ENCODE results near the gene CTNNA2. TPM values are rescaled to one million over a fixed set of nuclear protein-coding genes. Genes with fewer than 3 reads are reported as not detected.

The CTNNA2 gene
- total RNA-seq, 1 experiment from 2014 or later: not detected

DNA sequence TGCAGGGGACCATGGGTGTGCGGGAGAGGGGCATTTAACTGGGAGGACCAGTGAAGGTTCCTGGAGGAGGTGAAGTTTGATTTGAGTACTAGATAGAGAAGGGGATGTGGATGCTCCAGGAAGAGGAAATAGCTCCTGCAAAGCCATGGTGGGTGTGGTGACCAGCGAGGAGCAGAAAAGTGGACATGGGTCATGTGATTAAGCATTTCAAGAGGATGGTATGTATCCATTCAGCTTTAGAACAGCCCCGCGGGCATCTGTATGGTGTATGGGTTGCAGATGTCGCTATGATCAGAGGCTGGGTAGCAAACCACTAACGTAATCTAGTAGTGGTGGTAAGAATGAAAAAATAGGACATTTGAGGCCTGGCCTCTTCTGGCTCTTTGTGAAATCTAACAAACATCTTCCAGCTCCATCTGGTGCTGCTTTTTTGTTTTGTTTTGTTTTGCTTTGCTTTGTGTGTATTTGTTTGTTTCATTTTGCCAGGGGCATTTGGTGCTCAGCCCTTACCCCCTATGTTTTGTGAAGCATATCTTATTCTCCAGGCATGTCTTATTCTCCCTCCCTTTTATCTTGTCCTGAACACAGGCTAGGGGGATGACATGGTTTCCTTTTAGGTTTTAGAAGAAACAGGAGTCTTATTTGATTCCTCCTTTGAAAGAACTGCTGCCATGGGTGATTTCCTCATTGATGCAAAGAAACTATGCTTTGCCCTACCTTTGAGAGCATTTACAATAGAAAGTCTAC lies 565.6 kb downstream of the CTNNA2 start:
- Histone ChIP-seq H3K9me2 (ENCODE audit: insufficient read depth) (no peaks in the 10 kb centered on the region), H3K4me1 (replicated peaks; ENCODE audit: insufficient read depth) (no peaks in the 10 kb centered on the region), H3K79me2 (ENCODE audit: low read depth) (no peaks in the 10 kb centered on the region), H3K4me2 (no peak overlapping the region), H3K27ac (no peak overlapping the region), H3K27me3 (ENCODE audit: insufficient read depth, low read depth) (peaks cover 10% of the 10 kb centered on the region; the same call in 1 of the 2 replicates), H3F3A (ENCODE audit: insufficient read depth, low read depth) (no peaks in the 10 kb centered on the region), H3K4me3 (no peak overlapping the region), H3K9me3 (ENCODE audit: insufficient read depth, low read depth) (no peaks in the 10 kb centered on the region), H3K36me3 (ENCODE audit: low read depth) (no peaks in the 10 kb centered on the region), H4K20me1 (ENCODE audit: insufficient read depth) (no peaks in the 10 kb centered on the region), H2AFZ (no peak overlapping the region)
- POLR2A ChIA-PET (ENCODE audit: unreplicated experiment): no interaction called here
- intact Hi-C loops (cut with micrococcal nuclease; ENCODE audit: unreplicated experiment): no loop called here
- TF ChIP-seq CTCF (conservative IDR thresholded peaks at IDR 0.05) (no peak), EZH2 (IDR thresholded peaks at IDR 0.05; ENCODE audit: low read depth) (no peak)
- no TSS peak for BruUV-seq (replicated peaks)
- no peak for DNase-seq
- CTCF ChIA-PET: no interaction called here

- no peak for DNase-seq
- Histone ChIP-seq H3K9me3 (ENCODE audit: insufficient read depth, low read depth) (no peaks in the 10 kb centered on the region), H3K79me2 (ENCODE audit: low read depth) (no peaks in the 10 kb centered on the region), H3K9me2 (ENCODE audit: insufficient read depth) (no peaks in the 10 kb centered on the region), H3K27ac (no peak overlapping the region), H3K4me1 (replicated peaks; ENCODE audit: insufficient read depth) (no peaks in the 10 kb centered on the region), H3K4me3 (no peak overlapping the region), H4K20me1 (ENCODE audit: insufficient read depth) (no peaks in the 10 kb centered on the region), H3K27me3 (ENCODE audit: insufficient read depth, low read depth) (peaks cover 10% of the 10 kb centered on the region; the same call in 1 of the 2 replicates), H3F3A (ENCODE audit: insufficient read depth, low read depth) (no peaks in the 10 kb centered on the region), H3K36me3 (ENCODE audit: low read depth) (no peaks in the 10 kb centered on the region), H2AFZ (no peak overlapping the region), H3K4me2 (no peak overlapping the region)
- no TSS peak for BruUV-seq (replicated peaks)
- TF ChIP-seq EZH2 (IDR thresholded peaks at IDR 0.05; ENCODE audit: low read depth): no peak
- no peak for TF ChIP-seq CTCF (conservative IDR thresholded peaks at IDR 0.05)
- intact Hi-C loops (cut with micrococcal nuclease; ENCODE audit: unreplicated experiment): no loop called here
- ChIA-PET POLR2A (ENCODE audit: unreplicated experiment) (no interaction called here), CTCF (no interaction called here)
These were observed 568.1 kb downstream of the CTNNA2 start for GRCh38 chr2:80080957-80081356.

DNA sequence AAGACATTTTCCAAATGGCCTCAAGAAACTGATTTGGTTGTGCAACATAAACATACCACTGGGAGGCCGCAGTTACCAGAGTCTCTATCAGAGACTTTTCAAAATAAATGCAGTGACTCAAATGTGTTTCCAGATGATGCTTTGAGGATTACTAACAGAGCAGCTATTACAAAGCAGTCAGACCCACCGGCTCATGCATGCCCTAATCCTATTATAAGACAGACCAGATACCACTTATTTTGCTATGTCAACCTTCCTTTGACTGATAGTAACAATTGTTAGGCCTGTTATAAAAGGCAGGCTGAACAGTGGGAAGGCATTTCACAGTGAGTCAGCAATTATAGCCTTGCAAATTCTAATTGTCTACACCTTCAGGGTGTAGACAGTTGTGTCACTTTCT lies 574.0 kb downstream of the CTNNA2 start:
- H3K27ac ChIP-seq: no peak overlapping the region

More for the DNA sequence above, 574.0 kb downstream of the CTNNA2 start:
- Histone ChIP-seq H3K4me3 (no peak overlapping the region), H3K79me2 (ENCODE audit: low read depth) (no peaks in the 10 kb centered on the region), H3F3A (ENCODE audit: insufficient read depth, low read depth) (no peaks in the 10 kb centered on the region), H3K36me3 (ENCODE audit: low read depth) (no peaks in the 10 kb centered on the region), H3K27me3 (ENCODE audit: insufficient read depth, low read depth) (no peaks in the 10 kb centered on the region), H3K9me2 (ENCODE audit: insufficient read depth) (no peaks in the 10 kb centered on the region), H4K20me1 (ENCODE audit: insufficient read depth) (no peaks in the 10 kb centered on the region), H3K4me1 (replicated peaks; ENCODE audit: insufficient read depth) (no peaks in the 10 kb centered on the region), H3K9me3 (ENCODE audit: insufficient read depth, low read depth) (no peaks in the 10 kb centered on the region), H3K4me2 (no peak overlapping the region), H2AFZ (no peak overlapping the region)
- intact Hi-C loops (cut with micrococcal nuclease; ENCODE audit: unreplicated experiment): no loop called here
- CTCF ChIA-PET: no interaction called here
- POLR2A ChIA-PET (ENCODE audit: unreplicated experiment): no interaction called here
- DNase-seq: no peak
- no TSS peak for BruUV-seq (replicated peaks)
- TF ChIP-seq EZH2 (IDR thresholded peaks at IDR 0.05; ENCODE audit: low read depth): no peak
- TF ChIP-seq CTCF (conservative IDR thresholded peaks at IDR 0.05): no peak

All from PC-9 (cell line).